GM18508 (cell line): ENCODE measurements around the gene TRMT2A.

ENCODE experiments used
- ATAC-seq: cut with Tn5 transposase; IDR thresholded peaks from one replicate; pipeline ENCODE4 v1.9.1; 2021; ENCODE audit warnings: moderate number of reproducible peaks; ENCODE audit not compliant: insufficient read depth, unreplicated experiment

TRMT2A gene

GRCh38 chr22:20135806-20136602, 19.0 kb upstream of the TRMT2A start:
- ATAC-seq = no peak

- ATAC-seq = no peak
Measured at GRCh38 chr22:20135265-20135664, 18.2 kb upstream of the TRMT2A start.

GRCh38 chr22:20133930-20134549, 17.0 kb upstream of the TRMT2A start:
- no peak for ATAC-seq

- ATAC-seq = no peak
Measured at GRCh38 chr22:20132686-20133246, 15.7 kb upstream of the TRMT2A start.

GRCh38 chr22:20131859-20132685, 15.0 kb upstream of the TRMT2A start:
- no peak for ATAC-seq

GRCh38 chr22:20131597-20131858, 14.5 kb upstream of the TRMT2A start, which contains the start of gene ZDHHC8:
ZDHHC8 (plus strand) TSS chr22:20131804; CDS start chr22:20131948, 144 bp downstream.
- no peak for ATAC-seq

GRCh38 chr22:20130731-20131596, 13.9 kb upstream of the TRMT2A start:
- ATAC-seq = no peak

- ATAC-seq = no peak
Measured at GRCh38 chr22:20130319-20130718, 13.3 kb upstream of the TRMT2A start.

- ATAC-seq = no peak
Measured at GRCh38 chr22:20129747-20130014, 12.7 kb upstream of the TRMT2A start.

- no peak for ATAC-seq
Measured at GRCh38 chr22:20128902-20129746, 12.1 kb upstream of the TRMT2A start.

- no peak for ATAC-seq
Measured at GRCh38 chr22:20128619-20128901, 11.5 kb upstream of the TRMT2A start.

- no peak for ATAC-seq
Measured at GRCh38 chr22:20127869-20128618, 11.0 kb upstream of the TRMT2A start.

- ATAC-seq = no peak
Measured at GRCh38 chr22:20127318-20127868, 10.4 kb upstream of the TRMT2A start.

GRCh38 chr22:20126284-20127029, 9.4 kb upstream of the TRMT2A start:
- ATAC-seq = no peak

- ATAC-seq = no peak
Measured at GRCh38 chr22:20125201-20126174, 8.5 kb upstream of the TRMT2A start.

GRCh38 chr22:20124083-20124787, 7.2 kb upstream of the TRMT2A start:
- no peak for ATAC-seq
